Cardiac muscle cell (in vitro differentiated cells and primary cell): ENCODE results near the gene XYLT1. TPM values are rescaled to one million over a fixed set of nuclear protein-coding genes. Genes with fewer than 3 reads are reported as not detected.

ENCODE experiments used
- DNase-seq, 2 donors: peaks; one replicate each; pipeline versions ENCODE4 v3.0.0 to v3.0.0-alpha.2; 2010 to 2017; ENCODE audit warnings: low read depth in 1 of 2, low spot score in 1 of 2
- H3K27ac ChIP-seq: fragments of 200-600 bp; sonication (generic); 2 replicates; pipeline ENCODE4 v1.5.1; 2016
- H3K27me3 ChIP-seq: fragments of 200-600 bp; sonication (generic); 2 replicates; pipeline ENCODE4 v1.6.0; 2016; ENCODE audit warnings: control low read depth
- H3K36me3 ChIP-seq: fragments of 200-600 bp; sonication (generic); 2 replicates; pipeline ENCODE4 v1.5.1; 2016; ENCODE audit warnings: control low read depth
- H3K4me1 ChIP-seq: fragments of 200-600 bp; sonication (generic); 2 replicates; pipeline ENCODE4 v1.8.1; 2017; ENCODE audit warnings: low read depth, mild to moderate bottlenecking, mixed run types
- H3K4me3 ChIP-seq: fragments of 200-600 bp; sonication (generic); 2 replicates; pipeline ENCODE4 v1.5.1; 2016; ENCODE audit warnings: mild to moderate bottlenecking
- H3K9me3 ChIP-seq: fragments of 200-600 bp; sonication (generic); 2 replicates; pipeline ENCODE4 v1.5.1; 2017; ENCODE audit warnings: low read depth, mild to moderate bottlenecking, control low read depth
- CTCF ChIP-seq: IDR thresholded peaks from 2 replicates; pipeline ENCODE4 v1.5.1; 2012; ENCODE audit warnings: low read depth, mild to moderate bottlenecking, low read length
- polyA plus RNA-seq: library from polyadenylated mRNA; unstranded; fragments of >200 nt; fragmentation: Nextera tagmentation; extraction: Ambion mirVana; gene quantifications from 2 replicates; pipeline ENCODE4 v1.2.1, GENCODE V29; 2016
- total RNA-seq: library from RNA; depleted of rRNA; stranded (reverse); fragments of >200 nt; gene quantifications from 2 replicates; pipeline ENCODE4 v1.2.3, GENCODE V29; 2016

Gene XYLT1
- total and polyA plus RNA-seq, 2 experiments from 2014 or later, result 3.1 to 7.2 TPM

GRCh38 chr16:17499223-17499902 lies 28.6 kb upstream of the XYLT1 start:
- Histone ChIP-seq H3K36me3 (no peaks in the 10 kb centered on the region), H3K9me3 (no peaks in the 10 kb centered on the region), H3K27me3 (no peaks in the 10 kb centered on the region), H3K27ac (no peak overlapping the region), H3K4me1 (no peaks in the 10 kb centered on the region), H3K4me3 (no peak overlapping the region)
- no peak for DNase-seq
- no peak for TF ChIP-seq CTCF

GRCh38 chr16:17497648-17498047 lies 26.9 kb upstream of the XYLT1 start:
- Histone ChIP-seq H3K4me3 (no peak overlapping the region), H3K27ac (no peak overlapping the region), H3K36me3 (no peaks in the 10 kb centered on the region), H3K4me1 (no peaks in the 10 kb centered on the region), H3K9me3 (no peaks in the 10 kb centered on the region), H3K27me3 (no peaks in the 10 kb centered on the region)
- no peak for TF ChIP-seq CTCF
- DNase-seq, result no peak

GRCh38 chr16:17496891-17497290 lies 26.1 kb upstream of the XYLT1 start:
- TF ChIP-seq CTCF, result no peak
- Histone ChIP-seq H3K36me3 (no peaks in the 10 kb centered on the region), H3K9me3 (no peaks in the 10 kb centered on the region), H3K27ac (no peak overlapping the region), H3K4me3 (no peak overlapping the region), H3K4me1 (no peaks in the 10 kb centered on the region), H3K27me3 (no peaks in the 10 kb centered on the region)
- DNase-seq, result no peak

- DNase-seq, result no peak
- Histone ChIP-seq H3K4me3 (no peak overlapping the region), H3K36me3 (no peaks in the 10 kb centered on the region), H3K9me3 (no peaks in the 10 kb centered on the region), H3K4me1 (no peaks in the 10 kb centered on the region), H3K27me3 (no peaks in the 10 kb centered on the region), H3K27ac (no peak overlapping the region)
- TF ChIP-seq CTCF, result no peak
These were observed 22.3 kb upstream of the XYLT1 start for GRCh38 chr16:17493012-17493411.

GRCh38 chr16:17491140-17491662 lies 20.4 kb upstream of the XYLT1 start:
- H3K36me3 ChIP-seq, result no peaks in the 10 kb centered on the region
- no peak overlapping the region for H3K27ac ChIP-seq
- H3K9me3 ChIP-seq, result no peaks in the 10 kb centered on the region
- no peak for DNase-seq
- H3K27me3 ChIP-seq, result no peaks in the 10 kb centered on the region
- H3K4me3 ChIP-seq, result no peak overlapping the region
- TF ChIP-seq CTCF, result no peak
- H3K4me1 ChIP-seq, result no peaks in the 10 kb centered on the region
